ENCODE measurements around the gene GCH1.

DNA sequence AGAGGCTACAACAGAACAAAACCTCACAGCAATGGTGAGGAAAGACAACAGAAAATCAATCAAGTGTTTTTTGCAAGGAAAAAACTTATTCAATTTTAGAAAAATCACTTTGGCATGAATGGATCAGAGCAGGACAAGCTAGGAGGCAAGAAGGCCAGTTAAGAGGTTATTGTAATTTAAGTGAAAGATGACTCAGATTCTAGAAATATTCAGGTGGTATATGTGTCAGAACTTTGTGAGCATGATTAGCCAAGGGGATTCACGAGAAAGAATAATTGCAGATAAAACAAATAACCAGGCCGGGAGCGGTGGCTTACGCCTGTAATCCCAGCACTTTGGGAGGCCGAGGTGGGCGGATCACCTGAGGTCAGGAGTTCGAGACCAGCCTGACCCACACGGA, 12.7 kb downstream of the GCH1 start:
- TF ChIP-seq SP1 (IDR thresholded peaks at IDR 0.05) = no peak
- no peak for TF ChIP-seq FOXA1 (IDR thresholded peaks at IDR 0.05)
- TF ChIP-seq FOXK2 (IDR thresholded peaks at IDR 0.05) = no peak
- no peak for TF ChIP-seq TARDBP (IDR thresholded peaks at IDR 0.05)
- no peak for TF ChIP-seq FOXM1 (IDR thresholded peaks at IDR 0.05; ENCODE audit: borderline replicate concordance)
- no peak for TF ChIP-seq NFRKB (IDR thresholded peaks at IDR 0.05)
- no peak for TF ChIP-seq L3MBTL2 (conservative IDR thresholded peaks at IDR 0.05)
- no peak for TF ChIP-seq ELF4 (IDR thresholded peaks at IDR 0.05)
- no peak for TF ChIP-seq SUZ12 (IDR thresholded peaks at IDR 0.05)
- no peak for TF ChIP-seq HDGF (IDR thresholded peaks at IDR 0.05; ENCODE audit: borderline replicate concordance)
- TF ChIP-seq PKNOX1 (IDR thresholded peaks at IDR 0.05) = no peak
- no peak for TF ChIP-seq CTBP1 (IDR thresholded peaks at IDR 0.05; ENCODE audit: borderline replicate concordance)
